T-cell (primary cell): ENCODE measurements around the gene BRD7. TPM values are rescaled to one million over a fixed set of nuclear protein-coding genes. Genes with fewer than 3 reads are reported as not detected.

Experiments used
- ATAC-seq, 4 experiments: fragments of 200-7000 bp in 3 of 4; fragments of 150-1000 bp in 1 of 4; cut with Tn5 transposase; replicated peaks in 1 of 4; 1 replicate in 3 of 4; 2 replicates in 1 of 4; pipeline ENCODE4 v1.10.0; 2021; ENCODE audit warnings: moderate library complexity in 3 of 4, mild to moderate bottlenecking in 2 of 4, moderate number of reproducible peaks in 1 of 4
- CTCF ChIA-PET, 2 donors: fragments of 300-600 bp; sonication (Branson Sonifier 250); formaldehyde crosslinking; loops; one replicate each; lab custom pipeline; 2022; ENCODE audit warnings: antibody characterized with exemption in 2 of 2; lab: Charles Lee
- POLR2A ChIA-PET, 2 donors: fragments of 300-600 bp; sonication (Branson Sonifier 250); formaldehyde crosslinking; loops; one replicate each; lab custom pipeline; 2022; ENCODE audit warnings: antibody characterized with exemption in 2 of 2; lab: Charles Lee
- DNase-seq, 35 experiments: peaks; one replicate each; pipeline versions ENCODE4 v3.0.0 to v3.0.0-alpha.2; 2013 to 2023
- H3K27ac ChIP-seq: one replicate; pipeline ENCODE4 v1.5.1; 2013; ENCODE audit warnings: low read length
- H3K27me3 ChIP-seq, 2 experiments: replicated peaks in 1 of 2; 1 replicate in 1 of 2; 2 replicates in 1 of 2; pipeline versions ENCODE4 v1.6.1 to v1.7.0; 2013; ENCODE audit warnings: low read length in 1 of 2, mixed read lengths in 1 of 2; ENCODE audit not compliant: control insufficient read depth in 2 of 2, insufficient read depth in 2 of 2; ENCODE audit errors: extremely low read depth in 1 of 2
- H3K36me3 ChIP-seq, 2 donors: 1 replicate in 1 of 2; 2 replicates in 1 of 2; pipeline versions ENCODE4 v1.6.1 to v1.7.0; 2013; ENCODE audit warnings: low read length in 1 of 2; ENCODE audit not compliant: control insufficient read depth in 2 of 2, insufficient read depth in 1 of 2; ENCODE audit errors: extremely low read depth in 1 of 2
- H3K4me1 ChIP-seq, 2 experiments: 1 replicate in 1 of 2; 2 replicates in 1 of 2; pipeline versions ENCODE4 v1.6.1 to v1.7.0; 2013; ENCODE audit warnings: low read length in 2 of 2, mixed read lengths in 1 of 2; ENCODE audit not compliant: insufficient read depth in 2 of 2, control insufficient read depth in 1 of 2; ENCODE audit errors: extremely low read depth in 1 of 2
- H3K4me3 ChIP-seq, 2 donors: 1 replicate in 1 of 2; 2 replicates in 1 of 2; pipeline versions ENCODE4 v1.5.1 to v1.7.0; 2013; ENCODE audit warnings: mild to moderate bottlenecking in 2 of 2, low read length in 1 of 2, moderate library complexity in 1 of 2; ENCODE audit not compliant: control insufficient read depth in 1 of 2; ENCODE audit errors: extremely low read depth in 1 of 2
- H3K9me3 ChIP-seq: 2 replicates; pipeline ENCODE4 v1.7.0; 2013
- H3K27ac Mint-ChIP-seq, 2 donors: one replicate each; pipeline ENCODE4 v1.8.0; 2020 to 2021; ENCODE audit warnings: mild to moderate bottlenecking in 2 of 2, mixed read lengths in 2 of 2
- H3K27me3 Mint-ChIP-seq, 2 donors: one replicate each; pipeline ENCODE4 v1.8.0; 2021 to 2022; ENCODE audit warnings: mixed read lengths in 2 of 2
- H3K36me3 Mint-ChIP-seq: one replicate; pipeline ENCODE4 v1.8.0; 2021; ENCODE audit warnings: mixed read lengths
- H3K4me1 Mint-ChIP-seq, 3 donors: one replicate each; pipeline ENCODE4 v1.8.0; 2020 to 2022; ENCODE audit warnings: mixed read lengths in 3 of 3, mild to moderate bottlenecking in 1 of 3
- H3K4me3 Mint-ChIP-seq, 3 donors: one replicate each; pipeline ENCODE4 v1.8.0; 2020 to 2022; ENCODE audit warnings: mild to moderate bottlenecking in 3 of 3, mixed read lengths in 3 of 3, moderate library complexity in 3 of 3
- H3K9me3 Mint-ChIP-seq, 3 donors: one replicate each; pipeline ENCODE4 v1.8.0; 2020 to 2022; ENCODE audit warnings: mixed read lengths in 3 of 3
- WGBS: methylation state at CpG from one replicate; pipeline ENCODE4 v1.1.5; 2013; ENCODE audit warnings: missing lambda C conversion rate; ENCODE audit not compliant: insufficient coverage; 5-methylcytosine and 5-hydroxymethylcytosine counted together
- total RNA-seq, 35 experiments: library from RNA in 6 of 35; stranded (reverse) in 6 of 35; fragments of 120-200 nt in 1 of 35; gene quantifications; one replicate each; pipeline versions ENCODE4 v1.2.1 to v1.2.4 and lab custom pipeline; 2013 to 2026

The BRD7 gene
- total RNA-seq, 5 donors from 2014 or later (not counting 1 experiment from before 2014, with no cell fraction given) = 62.9 to 115 (median 75.4) TPM

DNA sequence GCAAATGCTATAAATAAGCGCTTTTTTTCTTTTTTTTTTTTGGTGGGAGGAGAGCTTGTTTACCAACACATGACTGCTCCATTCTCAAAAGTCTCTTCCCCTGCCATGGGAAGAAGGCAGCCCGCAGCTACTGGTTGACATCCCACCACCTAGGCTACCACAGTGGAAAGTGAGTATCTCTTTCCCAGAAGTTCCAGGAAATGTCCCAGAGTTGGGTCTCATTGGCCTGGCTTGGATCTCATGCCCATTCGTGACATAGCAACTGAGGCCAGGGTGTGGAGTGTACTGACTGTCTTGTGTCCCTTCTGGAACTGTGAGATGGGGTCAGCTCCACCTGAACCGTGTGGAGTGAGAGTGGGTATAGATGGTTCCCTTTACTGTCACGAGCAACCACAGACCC is 29.5 kb upstream of the BRD7 start:
- CTCF ChIA-PET = interaction anchor here in 1 of 2 donors (1.0 kb wide), 1 partner anchor 267 kb away, joined by 4 read pairs; no protein-coding TSS in a partner anchor
- ATAC-seq = no peak
- H3K27ac Mint-ChIP-seq = no peak overlapping the region

DNA sequence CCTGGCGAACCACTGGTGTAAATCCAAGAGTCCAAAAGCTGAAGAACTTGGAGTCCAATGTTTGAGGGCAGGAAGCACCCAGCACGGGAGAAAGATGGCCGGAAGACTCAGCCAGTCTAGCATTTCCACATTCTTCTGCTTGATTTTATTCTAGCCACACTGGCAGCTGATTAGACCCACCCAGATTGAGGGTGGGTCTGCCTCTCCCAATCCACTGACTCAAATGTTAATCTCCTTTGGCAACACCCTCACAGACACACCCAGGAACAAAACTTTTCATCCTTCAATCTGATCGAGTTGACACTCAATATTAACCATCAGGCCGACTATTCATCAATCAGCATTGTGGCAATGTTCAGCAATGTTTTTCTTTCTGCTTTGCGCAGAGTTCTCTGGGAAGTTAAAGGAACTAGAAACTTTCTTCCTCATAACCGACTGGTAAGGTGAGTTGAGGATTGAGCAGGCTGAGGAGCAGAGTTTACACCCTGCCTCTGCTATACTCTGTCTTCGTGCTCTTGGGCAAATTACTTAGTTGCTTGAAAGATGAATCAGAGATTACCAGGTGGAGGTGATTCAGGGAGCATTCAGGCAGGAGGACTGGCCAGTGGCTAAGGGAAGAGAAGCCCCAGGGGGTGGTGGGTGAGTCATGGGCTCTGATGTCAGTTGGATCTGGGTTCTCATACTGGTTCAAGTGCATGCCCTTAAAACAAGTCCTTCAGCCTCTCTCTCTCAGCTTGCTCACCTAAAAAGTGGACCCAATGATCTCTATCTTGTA is 28.2 kb upstream of the BRD7 start:
- Mint-ChIP-seq H3K4me3 (no peak overlapping the region), H3K9me3 (no peaks in the 10 kb centered on the region), H3K4me1 (peaks cover 28 to 46% (median 29%) of the 10 kb centered on the region in 3 donors), H3K36me3 (no peaks in the 10 kb centered on the region), H3K27me3 (no peaks in the 10 kb centered on the region), H3K27ac (peak overlapping the region; percentile 90 to 93)
- Histone ChIP-seq H3K4me1 (peaks cover 5 to 13% of the 10 kb centered on the region in 2 experiments), H3K27me3 (peaks cover 0 to 3% of the 10 kb centered on the region in 2 experiments), H3K36me3 (no peaks in the 10 kb centered on the region), H3K9me3 (no peaks in the 10 kb centered on the region), H3K27ac (no peak overlapping the region), H3K4me3 (no peak overlapping the region)
- ATAC-seq = no peak
- no peak for DNase-seq
- POLR2A ChIA-PET = no interaction called here
- 92% methylated on average over 5 of the region's 8 CpGs for WGBS
- CTCF ChIA-PET = no interaction called here

More for the DNA sequence above, 29.5 kb upstream of the BRD7 start:
- POLR2A ChIA-PET = no interaction called here
- no peak overlapping the region for H3K4me3 Mint-ChIP-seq
- Histone ChIP-seq H3K4me1 (peaks cover 5 to 13% of the 10 kb centered on the region in 2 experiments), H3K9me3 (no peaks in the 10 kb centered on the region), H3K27ac (no peak overlapping the region), H3K36me3 (no peaks in the 10 kb centered on the region), H3K4me3 (no peak overlapping the region), H3K27me3 (peaks cover 0 to 4% of the 10 kb centered on the region in 2 experiments)
- no CpG with 5 or more reads among the region's 5 CpGs for WGBS
- peaks cover 0 to 7% of the 10 kb centered on the region in 2 donors for H3K27me3 Mint-ChIP-seq
- no peak for DNase-seq
- H3K9me3 Mint-ChIP-seq = no peaks in the 10 kb centered on the region
- H3K36me3 Mint-ChIP-seq = no peaks in the 10 kb centered on the region
- peaks cover 28 to 46% (median 29%) of the 10 kb centered on the region in 3 donors for H3K4me1 Mint-ChIP-seq

DNA sequence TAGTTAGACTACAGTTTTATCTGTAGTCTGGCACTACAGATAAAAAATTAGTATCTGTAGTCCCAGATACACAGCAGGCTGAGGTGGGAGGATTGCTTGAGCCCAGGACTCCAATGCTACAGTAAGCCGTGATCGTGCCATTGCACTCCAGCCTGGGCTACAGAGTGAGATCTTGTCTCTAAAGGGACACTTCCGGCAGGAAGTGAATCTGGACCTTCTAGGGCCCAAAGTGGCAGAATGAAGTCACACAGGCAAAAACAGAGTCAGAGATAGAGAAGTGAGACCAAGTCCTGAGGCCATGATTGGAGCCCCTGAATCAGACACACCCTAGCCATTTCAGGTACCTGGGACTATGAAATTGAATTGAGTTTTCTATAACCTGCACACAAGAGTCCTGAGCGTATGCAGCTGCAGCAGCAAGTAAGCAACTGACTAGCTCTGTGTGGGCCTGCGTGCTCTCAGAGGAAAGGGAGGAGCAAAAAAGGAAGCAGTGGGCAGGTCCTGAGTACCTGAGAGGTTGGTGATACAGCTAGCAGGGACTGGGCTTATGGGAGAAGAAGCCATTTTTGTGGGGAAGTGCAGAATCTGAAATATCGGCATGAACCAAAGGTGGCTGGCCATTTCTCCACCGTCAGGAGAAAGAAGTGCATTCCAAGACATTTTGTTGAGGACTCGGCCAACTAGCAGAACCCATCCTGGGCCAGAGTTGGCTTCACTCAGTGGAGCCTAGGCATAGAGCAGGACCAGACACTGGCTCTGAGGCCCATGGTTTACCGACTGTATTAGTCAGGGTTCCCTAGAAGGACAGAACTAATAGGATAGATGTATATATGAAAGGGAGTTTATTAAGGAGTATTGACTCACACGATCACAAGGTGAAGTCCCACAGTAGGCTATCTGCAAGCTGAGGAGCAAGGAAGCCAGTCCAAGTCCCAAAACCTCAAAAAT is 27.2 kb upstream of the BRD7 start:
- no peaks in the 10 kb centered on the region for H3K36me3 Mint-ChIP-seq
- H3K4me1 Mint-ChIP-seq = peaks cover 28 to 46% (median 29%) of the 10 kb centered on the region in 3 donors
- peak in 22 of 35 experiments; percentile 6 to 36 (median 14) for DNase-seq
- ATAC-seq = peak; percentile 81 to 93 (median 91)
- ChIA-PET POLR2A (no interaction called here), CTCF (no interaction called here)
- Histone ChIP-seq H3K36me3 (no peaks in the 10 kb centered on the region), H3K27me3 (peaks cover 0 to 3% of the 10 kb centered on the region in 2 experiments), H3K4me1 (peaks cover 5 to 13% of the 10 kb centered on the region in 2 experiments), H3K4me3 (no peak overlapping the region), H3K9me3 (no peaks in the 10 kb centered on the region), H3K27ac (peak overlapping the region; percentile 4)
- no peaks in the 10 kb centered on the region for H3K9me3 Mint-ChIP-seq
- WGBS = 86% methylated on average over 9 of the region's 10 CpGs
- peak overlapping the region in 1 of 3 donors; percentile 61 for H3K4me3 Mint-ChIP-seq
- H3K27ac Mint-ChIP-seq = peak overlapping the region; percentile 90 to 93
- H3K27me3 Mint-ChIP-seq = no peaks in the 10 kb centered on the region

DNA sequence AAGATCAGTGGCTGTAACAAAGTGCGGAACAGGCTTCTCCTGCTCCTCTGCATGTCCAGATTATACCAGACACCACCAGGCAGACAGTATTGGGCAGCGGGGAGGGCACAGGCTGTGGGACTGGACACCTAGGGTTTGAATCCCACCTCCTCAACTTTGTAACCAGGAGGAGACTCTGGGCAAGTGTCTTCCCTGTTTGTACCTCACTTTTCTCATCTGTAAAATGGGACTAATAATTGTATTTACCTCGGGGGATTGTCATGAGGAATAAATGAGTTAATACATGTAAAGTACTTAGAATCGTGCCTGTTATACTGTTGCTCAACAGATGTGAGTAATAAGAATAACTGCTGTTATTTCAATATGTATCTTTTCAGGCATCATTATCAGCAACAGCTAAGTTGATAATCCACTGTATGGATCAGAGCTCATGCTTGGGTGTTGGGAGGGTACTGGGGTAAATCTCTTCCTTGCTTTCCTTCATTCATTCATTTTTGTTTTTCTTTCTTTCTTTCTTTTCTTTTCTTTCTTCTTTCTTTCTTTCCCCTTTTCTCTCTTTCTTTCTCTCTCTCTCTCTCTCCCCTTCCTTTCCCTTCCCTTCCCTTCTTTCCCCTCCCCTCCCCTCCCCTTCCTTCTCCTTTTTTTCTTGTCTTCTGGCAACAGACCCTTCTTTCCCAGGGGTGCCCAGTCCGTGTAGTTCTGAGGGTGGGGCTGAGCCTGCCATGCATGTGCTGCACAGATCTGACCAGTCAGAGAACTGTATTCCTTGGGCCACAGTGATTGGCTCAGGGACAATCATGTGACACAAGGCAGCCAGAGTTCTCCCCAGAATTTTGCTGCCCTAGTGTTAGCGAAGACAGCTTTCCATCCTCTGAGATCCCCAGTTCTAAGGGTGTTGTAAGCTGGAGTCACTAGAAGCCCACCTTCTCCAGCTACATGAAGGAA is 25.3 kb upstream of the BRD7 start:
- peaks cover 0 to 5% of the 10 kb centered on the region in 2 experiments for H3K27me3 ChIP-seq
- peaks cover 28 to 39% (median 29%) of the 10 kb centered on the region in 3 donors for H3K4me1 Mint-ChIP-seq
- H3K27ac Mint-ChIP-seq = peak overlapping the region; percentile 16 to 43
- H3K27me3 Mint-ChIP-seq = no peaks in the 10 kb centered on the region
- WGBS = 100% methylated on average over 1 of the region's 6 CpGs
- no peaks in the 10 kb centered on the region for H3K9me3 Mint-ChIP-seq
- DNase-seq (no peak), ATAC-seq (no peak)
- no peaks in the 10 kb centered on the region for H3K36me3 Mint-ChIP-seq
- peaks cover 5 to 13% of the 10 kb centered on the region in 2 experiments for H3K4me1 ChIP-seq
- no peak overlapping the region for H3K27ac ChIP-seq
- ChIA-PET POLR2A (interaction anchor here in 1 of 2 donors (0.7 kb wide), 1 partner anchor 110 kb away, joined by 3 read pairs; no protein-coding TSS in a partner anchor), CTCF (no interaction called here)
- H3K4me3 Mint-ChIP-seq = no peak overlapping the region
- H3K4me3 ChIP-seq = no peak overlapping the region
- no peaks in the 10 kb centered on the region for H3K36me3 ChIP-seq
- no peaks in the 10 kb centered on the region for H3K9me3 ChIP-seq

DNA sequence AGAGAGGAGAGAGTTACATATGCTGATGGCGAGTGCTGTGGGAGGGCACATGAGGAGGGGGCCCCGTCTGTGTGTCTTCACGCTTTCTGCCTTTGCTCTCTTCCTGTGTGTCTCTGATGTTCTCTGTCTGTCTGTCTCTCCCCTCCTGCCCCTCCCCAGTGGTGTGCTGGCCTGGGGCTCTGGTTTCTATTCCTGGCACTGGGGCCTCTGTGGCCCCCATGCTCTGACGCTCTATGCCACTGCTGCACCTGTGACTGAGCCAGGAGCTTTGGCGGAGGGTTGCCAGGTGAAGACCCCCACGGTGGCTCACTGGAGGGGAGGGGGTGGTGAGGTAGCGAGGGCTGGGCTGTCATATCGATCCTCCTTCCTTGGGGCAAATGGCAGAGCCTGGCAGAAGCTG is 24.6 kb upstream of the BRD7 start:
- Mint-ChIP-seq H3K36me3 (no peaks in the 10 kb centered on the region), H3K4me3 (no peak overlapping the region), H3K4me1 (peaks cover 24 to 36% (median 26%) of the 10 kb centered on the region in 3 donors), H3K27ac (no peak overlapping the region), H3K9me3 (no peaks in the 10 kb centered on the region), H3K27me3 (no peaks in the 10 kb centered on the region)
- Histone ChIP-seq H3K4me1 (peaks cover 5 to 13% of the 10 kb centered on the region in 2 experiments), H3K27ac (no peak overlapping the region), H3K27me3 (peaks cover 0 to 5% of the 10 kb centered on the region in 2 experiments), H3K4me3 (no peak overlapping the region), H3K9me3 (no peaks in the 10 kb centered on the region), H3K36me3 (no peaks in the 10 kb centered on the region)
- WGBS = 33% methylated on average over 3 of the region's 8 CpGs
- POLR2A ChIA-PET = interaction anchor here in 1 of 2 donors (0.7 kb wide), 1 partner anchor 109 kb away, joined by 3 read pairs; no protein-coding TSS in a partner anchor
- DNase-seq (no peak), ATAC-seq (no peak)
- CTCF ChIA-PET = no interaction called here
